Smooth muscle cell (in vitro differentiated cells): Measurements from ENCODE around the gene TAGLN. TPM values are rescaled to one million over a fixed set of nuclear protein-coding genes. Genes with fewer than 3 reads are reported as not detected.

ENCODE experiments used
- DNase-seq: peaks from one replicate; lab custom pipeline; 2025; ENCODE audit not compliant: unreplicated experiment; lab: John Stamatoyannopoulos, UW
- H2AFZ ChIP-seq: fragments of 200-600 bp; sonication (generic); 2 replicates; pipeline ENCODE4 v1.6.0; 2016; ENCODE audit warnings: antibody characterized with exemption, low read depth, mild to moderate bottlenecking
- H3F3A ChIP-seq: fragments of 200-600 bp; sonication (generic); 2 replicates; pipeline ENCODE4 v1.6.0; 2017; ENCODE audit warnings: antibody characterized with exemption, low read depth
- H3K27ac ChIP-seq: fragments of 200-600 bp; sonication (generic); 2 replicates; pipeline ENCODE4 v1.5.1; 2016; ENCODE audit warnings: low read depth, mild to moderate bottlenecking
- H3K27me3 ChIP-seq: fragments of 200-600 bp; sonication (generic); 2 replicates; pipeline ENCODE4 v1.6.1; 2016; ENCODE audit warnings: low read depth, mild to moderate bottlenecking
- H3K36me3 ChIP-seq: fragments of 200-600 bp; sonication (generic); 2 replicates; pipeline ENCODE4 v1.5.1; 2016; ENCODE audit warnings: low read depth
- H3K4me1 ChIP-seq: fragments of 200-600 bp; sonication (generic); 2 replicates; pipeline ENCODE4 v1.5.1; 2016; ENCODE audit warnings: low read depth
- H3K4me2 ChIP-seq: fragments of 200-600 bp; sonication (generic); 2 replicates; pipeline ENCODE4 v1.6.0; 2016; ENCODE audit warnings: mild to moderate bottlenecking
- H3K4me3 ChIP-seq: fragments of 200-600 bp; sonication (generic); 2 replicates; pipeline ENCODE4 v1.5.1; 2016; ENCODE audit warnings: mild to moderate bottlenecking
- H3K79me2 ChIP-seq: fragments of 200-600 bp; sonication (generic); 2 replicates; pipeline ENCODE4 v1.6.0; 2016; ENCODE audit warnings: low read depth, mild to moderate bottlenecking
- H3K9ac ChIP-seq: fragments of 200-600 bp; sonication (generic); 2 replicates; pipeline ENCODE4 v1.6.0; 2016; ENCODE audit warnings: low read depth
- H3K9me3 ChIP-seq: fragments of 200-600 bp; sonication (generic); replicated peaks from 2 replicates; pipeline ENCODE4 v1.5.1; 2016; ENCODE audit warnings: low read depth
- H4K20me1 ChIP-seq: fragments of 200-600 bp; sonication (generic); 2 replicates; pipeline ENCODE4 v1.6.0; 2016; ENCODE audit warnings: low read depth
- CTCF ChIP-seq: fragments of 200-600 bp; sonication (generic); IDR thresholded peaks from 2 replicates; pipeline ENCODE4 v1.5.1; 2017; ENCODE audit warnings: borderline replicate concordance, mild to moderate bottlenecking, antibody characterized with exemption; ENCODE audit not compliant: insufficient read depth, poor library complexity, severe bottlenecking
- WGBS: methylation state at CpG from one replicate; pipeline ENCODE4 v1.1.7; 2016; ENCODE audit warnings: low lambda C conversion rate; 5-methylcytosine and 5-hydroxymethylcytosine counted together
- polyA plus RNA-seq: library from polyadenylated mRNA; unstranded; fragments of >200 nt; fragmentation: Nextera tagmentation; extraction: Ambion mirVana; gene quantifications from 2 replicates; pipeline ENCODE4 v1.2.1, GENCODE V29; 2016
- total RNA-seq: library from RNA; depleted of rRNA; stranded (reverse); fragments of >200 nt; gene quantifications from 2 replicates; pipeline ENCODE4 v1.2.3, GENCODE V29; 2014

Gene TAGLN
- total and polyA plus RNA-seq, 2 experiments from 2014 or later: 1,972 to 2,250 TPM

- no peak for TF ChIP-seq CTCF
- Histone ChIP-seq H3K9me3 (no peaks in the 10 kb centered on the region), H3K36me3 (no peaks in the 10 kb centered on the region), H3K27ac (no peak overlapping the region), H3K79me2 (peaks cover 4% of the 10 kb centered on the region), H3K9ac (no peak overlapping the region), H3K4me2 (no peak overlapping the region), H3F3A (peaks cover 23% of the 10 kb centered on the region), H4K20me1 (peaks cover 19% of the 10 kb centered on the region), H3K4me3 (no peak overlapping the region), H3K27me3 (no peaks in the 10 kb centered on the region), H2AFZ (no peak overlapping the region), H3K4me1 (peaks cover 33% of the 10 kb centered on the region)
- 100% methylated on average over 1 of the region's 1 CpG for WGBS
- DNase-seq: no peak
These were observed 23.0 kb upstream of the TAGLN start for GRCh38 chr11:117176186-117176585.

- Histone ChIP-seq H2AFZ (no peak overlapping the region), H3K4me1 (peaks cover 20% of the 10 kb centered on the region), H3K4me2 (peak overlapping the region; percentile 91), H3K79me2 (peaks cover 4% of the 10 kb centered on the region), H3K27me3 (no peaks in the 10 kb centered on the region), H3K4me3 (peak overlapping the region; percentile 76), H4K20me1 (peaks cover 7% of the 10 kb centered on the region), H3F3A (peaks cover 15% of the 10 kb centered on the region), H3K9ac (peak overlapping the region; percentile 85), H3K9me3 (no peaks in the 10 kb centered on the region), H3K27ac (peak overlapping the region; percentile 74), H3K36me3 (no peaks in the 10 kb centered on the region)
- TF ChIP-seq CTCF: no peak
- no peak for DNase-seq
- 95% methylated on average over 10 of the region's 10 CpGs for WGBS
These were observed 21.5 kb upstream of the TAGLN start for GRCh38 chr11:117177534-117178209.

- peak; percentile 62 for DNase-seq
- H3F3A ChIP-seq: peaks cover 7% of the 10 kb centered on the region
- WGBS: 3% methylated on average over 50 of the region's 51 CpGs
These were observed 20.7 kb upstream of the TAGLN start, which contains the start of gene SIDT2 for GRCh38 chr11:117178210-117179034. SIDT2 (plus strand) TSS chr11:117178743; CDS start chr11:117179264, 521 bp downstream.

More at GRCh38 chr11:117178210-117179034, 20.7 kb upstream of the TAGLN start, which contains the start of gene SIDT2:
- Histone ChIP-seq H2AFZ (no peak within 1 kb of the TSS), H3K9ac (peak within 1 kb of the TSS; percentile 85), H3K4me2 (peak within 1 kb of the TSS; percentile 91), H4K20me1 (no peaks in the 10 kb centered on the region), H3K4me3 (peak within 1 kb of the TSS; percentile 76), H3K27ac (peak within 1 kb of the TSS; percentile 74), H3K27me3 (no peaks in the 10 kb centered on the region), H3K4me1 (peaks cover 13% of the 10 kb centered on the region), H3K36me3 (no peaks in the 10 kb centered on the region), H3K79me2 (peaks cover 4% of the 10 kb centered on the region), H3K9me3 (no peaks in the 10 kb centered on the region)
- TF ChIP-seq CTCF: no peak
